Inferior parietal cortex (tissue), 1 donor: Measurements from ENCODE around the gene NLRP4.

Experiments used
- DNase-seq: peaks from one replicate; pipeline ENCODE4 v3.0.0-alpha.2; 2016; ENCODE audit errors: extremely low spot score

Gene NLRP4, protein sequence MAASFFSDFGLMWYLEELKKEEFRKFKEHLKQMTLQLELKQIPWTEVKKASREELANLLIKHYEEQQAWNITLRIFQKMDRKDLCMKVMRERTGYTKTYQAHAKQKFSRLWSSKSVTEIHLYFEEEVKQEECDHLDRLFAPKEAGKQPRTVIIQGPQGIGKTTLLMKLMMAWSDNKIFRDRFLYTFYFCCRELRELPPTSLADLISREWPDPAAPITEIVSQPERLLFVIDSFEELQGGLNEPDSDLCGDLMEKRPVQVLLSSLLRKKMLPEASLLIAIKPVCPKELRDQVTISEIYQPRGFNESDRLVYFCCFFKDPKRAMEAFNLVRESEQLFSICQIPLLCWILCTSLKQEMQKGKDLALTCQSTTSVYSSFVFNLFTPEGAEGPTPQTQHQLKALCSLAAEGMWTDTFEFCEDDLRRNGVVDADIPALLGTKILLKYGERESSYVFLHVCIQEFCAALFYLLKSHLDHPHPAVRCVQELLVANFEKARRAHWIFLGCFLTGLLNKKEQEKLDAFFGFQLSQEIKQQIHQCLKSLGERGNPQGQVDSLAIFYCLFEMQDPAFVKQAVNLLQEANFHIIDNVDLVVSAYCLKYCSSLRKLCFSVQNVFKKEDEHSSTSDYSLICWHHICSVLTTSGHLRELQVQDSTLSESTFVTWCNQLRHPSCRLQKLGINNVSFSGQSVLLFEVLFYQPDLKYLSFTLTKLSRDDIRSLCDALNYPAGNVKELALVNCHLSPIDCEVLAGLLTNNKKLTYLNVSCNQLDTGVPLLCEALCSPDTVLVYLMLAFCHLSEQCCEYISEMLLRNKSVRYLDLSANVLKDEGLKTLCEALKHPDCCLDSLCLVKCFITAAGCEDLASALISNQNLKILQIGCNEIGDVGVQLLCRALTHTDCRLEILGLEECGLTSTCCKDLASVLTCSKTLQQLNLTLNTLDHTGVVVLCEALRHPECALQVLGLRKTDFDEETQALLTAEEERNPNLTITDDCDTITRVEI

DNA sequence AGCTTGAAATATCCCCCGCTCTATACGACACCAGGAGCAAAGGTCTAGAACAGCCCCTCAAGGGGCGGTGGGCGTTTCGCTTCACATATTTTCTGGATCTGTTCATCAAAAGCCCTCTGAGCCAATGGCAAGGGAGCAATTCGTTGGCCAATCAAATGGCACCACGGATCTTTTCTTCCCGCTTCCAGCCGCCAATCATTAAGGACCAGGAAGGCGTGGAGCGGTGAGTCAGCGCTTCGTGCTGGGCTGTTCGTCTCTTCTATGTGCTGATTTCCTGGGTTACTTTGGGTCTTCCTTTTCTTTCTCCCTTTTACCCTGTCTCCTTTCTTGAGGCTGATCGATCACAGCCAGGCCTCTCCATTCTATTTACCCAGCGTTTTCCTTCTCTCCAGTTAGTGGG, at the start of gene NLRP4:
TSS of gene NLRP4 (plus strand) at position 201 of the 400 bp plus-strand sequence. CDS start 15,541 bp downstream, outside the sequence.
- DNase-seq, result no peak

DNA sequence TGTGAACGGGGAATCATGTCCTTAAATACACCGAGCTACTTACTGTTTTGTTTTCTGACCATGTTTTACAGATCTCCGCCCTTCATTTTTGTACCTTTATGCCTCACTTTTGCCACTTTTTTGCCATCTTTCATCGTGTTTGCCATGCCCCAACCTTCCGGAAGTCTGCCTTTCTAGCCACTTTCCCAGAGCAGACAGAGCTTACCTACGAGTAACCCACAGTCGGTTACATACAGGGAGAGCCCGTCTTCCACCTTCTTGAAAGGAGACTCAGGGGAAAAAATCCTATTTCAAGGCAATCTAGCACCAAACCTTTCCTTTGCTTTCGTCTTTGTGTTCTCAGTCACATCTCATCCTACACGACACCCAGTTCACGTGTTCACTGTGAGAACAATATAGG, 41.3 kb upstream of the NLRP4 start:
- DNase-seq, result no peak

DNA sequence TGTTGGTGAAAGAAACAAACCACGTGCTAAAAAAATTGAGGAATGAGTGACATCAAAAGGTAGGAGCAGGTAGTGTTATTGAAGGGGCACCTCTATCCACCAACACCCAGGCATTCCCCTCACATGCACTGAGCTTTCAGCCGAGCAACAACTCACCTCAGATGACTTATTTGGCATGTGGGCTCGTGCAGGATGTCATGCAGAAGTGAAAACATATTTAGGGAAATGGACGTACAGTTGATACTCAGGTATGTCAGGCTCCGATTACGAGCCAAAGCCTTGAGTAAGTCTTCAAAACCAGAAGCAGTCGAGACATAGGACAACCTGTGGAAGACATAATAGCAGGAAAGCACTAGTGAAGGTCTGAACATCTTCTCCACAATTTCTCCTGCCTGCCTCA, 34.9 kb upstream of the NLRP4 start:
- DNase-seq, result no peak

DNA sequence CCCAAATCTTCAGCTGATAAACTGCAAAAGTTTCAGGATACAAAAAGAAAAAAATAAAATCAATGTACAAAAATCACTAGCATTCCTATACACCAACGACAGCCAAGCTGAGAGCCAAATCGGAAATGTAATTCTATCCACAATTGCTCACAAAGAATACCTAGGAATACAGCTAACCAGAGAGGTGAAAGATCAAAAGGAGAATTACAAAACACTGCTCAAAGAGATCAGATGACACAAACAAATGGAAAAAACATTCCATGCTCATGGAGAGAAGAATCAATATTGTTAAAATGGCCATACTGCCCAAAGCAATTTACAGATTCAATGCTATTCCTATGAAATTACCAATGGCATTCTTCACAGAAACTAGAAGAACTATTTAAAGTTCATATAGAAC, 34.1 kb upstream of the NLRP4 start:
- no peak for DNase-seq

DNA sequence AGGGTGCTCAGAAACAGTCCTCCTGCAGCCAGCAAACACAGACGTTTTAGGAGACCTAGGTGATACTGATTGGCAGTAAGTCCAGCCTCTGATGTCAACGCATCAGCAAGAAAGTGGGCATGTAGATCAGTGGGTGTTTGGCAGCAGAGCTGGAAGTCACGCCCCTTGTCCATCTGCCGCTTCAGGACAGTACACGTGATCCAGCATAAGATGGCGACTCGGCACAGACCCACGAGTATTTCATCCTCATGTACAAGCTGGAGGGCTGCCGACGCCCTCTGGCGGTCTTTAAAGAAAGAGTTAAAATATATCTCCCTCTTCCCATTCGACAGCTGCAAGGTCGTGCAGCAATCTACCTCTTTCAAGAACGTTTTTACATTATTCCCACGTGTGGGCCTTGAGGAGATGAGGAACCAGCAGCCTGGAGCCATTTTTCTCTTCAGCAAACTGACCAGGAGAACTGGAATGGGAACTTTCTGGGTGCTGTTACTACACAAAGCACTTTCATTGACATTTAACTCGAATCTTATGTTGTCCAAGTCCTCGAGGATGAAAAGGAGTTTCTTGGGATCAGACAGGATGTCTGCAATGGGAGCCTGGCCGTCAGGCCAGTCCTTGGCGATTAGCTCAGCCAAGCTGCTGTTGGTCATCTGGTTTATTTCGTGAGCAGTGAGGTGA, 26.8 kb upstream of the NLRP4 start:
- peak; percentile 30 for DNase-seq

DNA sequence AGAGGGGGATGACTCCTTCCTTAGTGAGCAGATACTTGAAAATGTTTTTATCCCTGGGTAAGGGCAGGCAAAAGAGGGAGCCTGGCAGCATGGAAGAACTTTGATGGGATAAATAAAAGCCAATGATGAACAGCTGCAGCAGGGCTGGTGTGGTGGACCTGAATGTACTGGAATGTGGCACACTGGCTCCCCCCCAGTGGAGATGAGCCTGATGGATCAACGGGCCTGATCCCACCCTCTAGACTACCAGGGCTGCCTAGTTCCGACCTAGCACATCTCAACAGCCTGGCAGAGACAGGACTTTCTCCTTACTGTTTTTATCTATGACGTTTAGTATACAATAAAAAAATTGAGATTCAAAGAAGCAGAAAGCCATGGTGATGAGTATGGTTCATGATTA, 25.0 kb upstream of the NLRP4 start:
- DNase-seq, result no peak

DNA sequence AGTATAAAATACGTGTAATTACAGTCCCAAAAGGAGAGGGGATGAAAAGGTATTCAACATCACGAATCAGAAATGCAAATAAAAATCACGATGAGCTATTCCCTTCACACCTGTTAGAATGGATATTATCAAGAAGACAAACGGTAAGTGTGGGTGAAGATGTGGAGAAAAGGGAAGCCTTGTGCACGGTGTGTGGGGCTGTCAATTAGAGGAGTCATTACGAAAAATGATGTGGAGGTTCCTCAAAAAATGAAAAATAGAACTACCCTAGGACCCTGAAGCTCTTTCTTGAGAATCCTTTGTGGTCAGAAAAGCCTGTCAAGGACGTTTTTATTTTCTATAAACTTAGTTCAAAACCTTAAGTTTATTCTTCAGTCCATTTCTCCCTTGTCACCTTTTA, 23.9 kb upstream of the NLRP4 start:
- DNase-seq, result no peak

DNA sequence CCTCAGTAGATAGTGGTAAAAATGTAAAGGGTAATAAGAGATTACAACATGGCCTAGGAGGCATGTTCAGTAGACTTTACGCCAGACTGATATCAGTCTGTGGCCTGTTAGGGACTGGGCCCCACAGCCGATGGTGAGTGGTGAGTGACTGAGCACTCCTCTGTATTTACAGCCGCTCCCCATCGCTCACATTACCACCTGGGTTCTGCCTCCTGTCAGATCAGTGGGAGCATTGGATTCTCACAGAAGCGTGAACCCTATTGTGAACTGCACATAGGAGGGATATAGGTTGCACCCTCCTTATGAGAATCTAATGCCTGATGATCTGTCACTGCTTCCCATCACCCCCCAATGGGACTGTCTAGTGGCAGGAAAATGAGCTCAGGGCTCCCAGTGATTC, 22.4 kb upstream of the NLRP4 start:
- DNase-seq, result no peak

DNA sequence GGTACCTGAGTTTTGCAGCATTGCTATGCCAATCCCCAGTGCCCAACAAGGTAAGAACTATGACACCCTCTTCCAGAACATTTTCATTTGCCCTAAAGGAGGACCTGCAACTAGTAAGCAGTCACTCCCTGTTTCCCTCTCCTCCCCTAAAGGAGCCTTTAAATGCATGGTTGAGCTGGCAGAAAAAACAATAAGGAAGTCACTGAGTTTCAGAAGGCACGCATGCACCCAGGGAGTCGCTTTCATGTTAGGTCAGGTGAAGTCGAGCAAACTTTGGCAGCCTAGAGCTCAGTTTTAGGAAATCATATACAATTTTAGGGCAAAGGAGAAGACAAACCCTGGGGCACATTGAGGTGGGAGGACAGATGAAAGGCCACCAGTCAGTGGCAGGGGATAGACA, 16.3 kb upstream of the NLRP4 start:
- no peak for DNase-seq

DNA sequence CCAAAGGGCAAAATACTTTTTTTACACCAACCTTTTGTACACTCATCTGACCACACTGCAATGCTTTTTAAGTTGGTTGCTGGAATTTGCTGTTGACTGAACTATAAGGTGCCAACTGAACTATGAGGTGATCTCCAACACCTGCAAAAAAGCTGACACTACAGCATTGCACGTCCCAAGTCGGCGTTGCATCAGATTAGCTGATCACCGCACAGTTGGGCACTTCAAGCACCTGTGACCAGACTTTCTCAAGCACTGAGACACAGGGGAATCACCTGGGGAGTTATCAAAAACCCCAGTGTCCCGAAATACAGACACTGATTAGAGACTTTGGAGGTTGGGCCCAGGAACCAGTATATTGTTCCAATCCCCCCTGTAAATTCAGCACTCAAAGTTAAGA, 5.7 kb upstream of the NLRP4 start:
- no peak for DNase-seq

DNA sequence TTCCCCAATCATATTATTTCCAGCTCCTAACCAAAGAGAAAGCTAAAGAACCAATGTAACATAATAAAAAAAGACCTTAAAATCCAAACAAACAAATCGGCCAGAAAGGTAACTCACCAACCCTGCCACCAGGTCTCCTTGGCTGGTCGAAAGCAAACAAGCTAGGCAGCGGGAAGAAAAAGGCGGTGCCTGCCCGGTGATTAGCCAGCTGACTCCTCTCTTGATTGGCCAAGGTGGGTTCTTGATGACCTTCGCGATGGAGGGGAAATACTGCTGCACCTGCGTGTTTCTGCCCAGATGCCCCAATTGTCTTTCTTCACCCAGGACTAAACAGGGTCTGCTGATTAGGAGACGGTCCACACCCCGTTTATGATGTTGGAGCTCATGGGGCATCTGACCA, 4.5 kb upstream of the NLRP4 start, which contains the start of gene NLRP11:
TSS of gene NLRP11 (minus strand) at position 154 of the 400 bp plus-strand sequence. CDS start 13,825 bp downstream, outside the sequence.
- no peak for DNase-seq

DNA sequence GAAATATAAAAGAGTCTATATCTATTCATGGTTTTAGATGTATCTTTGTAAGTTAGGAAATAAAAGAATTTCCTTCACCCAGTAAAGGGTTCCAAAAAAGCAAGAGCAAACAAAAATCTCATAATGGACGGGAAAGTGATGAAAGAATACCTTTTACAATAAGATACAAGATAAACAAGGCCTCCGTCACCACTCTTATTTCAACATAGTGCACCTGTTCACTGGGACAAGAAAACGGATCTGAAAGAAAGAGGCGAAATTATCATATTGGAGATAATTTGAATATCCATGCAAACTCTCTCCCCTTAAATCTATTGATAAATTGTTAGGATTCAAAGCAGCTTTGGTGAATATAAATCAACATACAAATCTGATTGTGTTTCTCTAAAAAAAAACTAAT, 3.7 kb upstream of the NLRP4 start:
- DNase-seq, result no peak

DNA sequence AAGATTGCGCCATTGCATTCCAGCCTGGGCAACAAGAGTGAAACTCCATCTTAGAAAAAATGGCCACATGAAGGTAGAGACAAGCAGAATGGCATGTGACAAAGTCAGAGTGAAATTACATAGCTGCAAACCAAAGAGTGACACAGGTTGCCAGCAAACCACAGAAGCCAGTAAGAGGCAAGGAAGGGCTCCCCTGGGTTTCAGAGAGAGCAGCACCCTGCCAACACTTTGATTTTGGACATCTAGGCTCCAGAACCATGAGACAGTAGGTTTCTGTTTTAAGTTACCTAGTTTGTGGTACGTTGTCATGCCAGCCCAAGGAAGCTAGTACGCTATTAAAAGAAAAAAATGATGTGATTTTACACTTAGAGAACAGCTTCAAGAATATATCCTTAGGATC, 1.9 kb downstream of the NLRP4 start:
- DNase-seq, result no peak

DNA sequence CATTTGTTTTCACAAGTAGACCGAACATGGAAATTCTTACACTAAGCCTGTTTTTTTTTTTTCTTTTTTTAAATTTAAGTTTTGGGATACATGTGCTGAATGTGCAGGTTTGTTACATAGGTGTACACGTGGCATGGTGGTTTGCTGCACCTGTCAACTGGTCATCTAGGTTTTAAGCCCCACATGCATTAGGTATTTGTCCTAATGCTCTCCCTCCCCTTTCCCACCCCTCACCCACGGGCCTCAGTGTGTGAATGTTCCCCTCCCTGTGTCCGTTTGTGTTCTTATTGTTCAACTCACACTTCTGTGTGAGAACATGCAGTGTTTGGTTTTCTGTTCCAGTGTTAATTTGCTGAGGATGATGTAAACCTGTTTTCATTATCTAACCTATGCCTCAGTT, 2.6 kb downstream of the NLRP4 start:
- DNase-seq, result no peak

DNA sequence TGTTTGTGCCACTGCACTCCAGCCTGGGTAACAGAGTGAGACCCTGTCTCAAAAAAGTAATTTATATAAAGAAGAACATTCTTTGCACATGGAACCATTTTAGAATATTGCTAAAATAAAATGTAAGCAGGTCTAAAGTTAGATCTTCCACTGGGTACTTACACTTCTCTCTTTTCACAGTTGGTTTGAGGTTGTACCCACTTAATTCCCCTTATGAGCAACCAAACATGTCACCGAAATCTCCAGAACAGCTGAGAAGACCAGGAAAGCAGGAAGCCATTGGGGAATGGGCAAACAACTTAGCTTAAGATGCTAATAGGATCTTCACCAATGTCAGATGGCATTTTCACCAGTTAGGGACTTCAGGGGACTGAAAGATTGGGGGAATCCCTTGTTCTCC, 18.8 kb downstream of the NLRP4 start:
- DNase-seq, result peak; percentile 1

DNA sequence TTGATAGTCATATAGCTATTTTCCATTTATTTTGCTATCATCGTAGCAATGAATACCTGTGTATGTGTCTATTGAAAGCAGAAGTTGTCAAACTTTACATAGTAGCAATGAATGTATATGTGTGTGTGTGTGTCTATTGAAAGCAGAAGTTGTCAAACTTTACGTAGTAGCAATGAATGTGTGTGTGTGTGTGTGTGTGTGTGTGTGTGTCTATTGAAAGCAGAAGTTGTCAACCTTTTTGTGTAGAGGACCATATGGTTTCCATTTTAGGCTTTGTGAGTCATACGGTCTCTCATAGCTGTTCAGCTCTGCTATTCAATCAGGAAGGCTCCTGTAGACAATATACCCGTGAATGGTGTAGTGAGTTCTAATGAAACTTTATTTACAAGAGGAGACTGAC, 20.8 kb downstream of the NLRP4 start:
- DNase-seq, result no peak

DNA sequence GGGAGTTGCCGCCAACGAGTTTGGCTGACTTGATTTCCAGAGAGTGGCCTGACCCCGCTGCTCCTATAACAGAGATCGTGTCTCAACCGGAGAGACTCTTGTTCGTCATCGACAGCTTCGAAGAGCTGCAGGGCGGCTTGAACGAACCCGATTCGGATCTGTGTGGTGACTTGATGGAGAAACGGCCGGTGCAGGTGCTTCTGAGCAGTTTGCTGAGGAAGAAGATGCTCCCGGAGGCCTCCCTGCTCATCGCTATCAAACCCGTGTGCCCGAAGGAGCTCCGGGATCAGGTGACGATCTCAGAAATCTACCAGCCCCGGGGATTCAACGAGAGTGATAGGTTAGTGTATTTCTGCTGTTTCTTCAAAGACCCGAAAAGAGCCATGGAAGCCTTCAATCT, 21.6 kb downstream of the NLRP4 start:
- no peak for DNase-seq

DNA sequence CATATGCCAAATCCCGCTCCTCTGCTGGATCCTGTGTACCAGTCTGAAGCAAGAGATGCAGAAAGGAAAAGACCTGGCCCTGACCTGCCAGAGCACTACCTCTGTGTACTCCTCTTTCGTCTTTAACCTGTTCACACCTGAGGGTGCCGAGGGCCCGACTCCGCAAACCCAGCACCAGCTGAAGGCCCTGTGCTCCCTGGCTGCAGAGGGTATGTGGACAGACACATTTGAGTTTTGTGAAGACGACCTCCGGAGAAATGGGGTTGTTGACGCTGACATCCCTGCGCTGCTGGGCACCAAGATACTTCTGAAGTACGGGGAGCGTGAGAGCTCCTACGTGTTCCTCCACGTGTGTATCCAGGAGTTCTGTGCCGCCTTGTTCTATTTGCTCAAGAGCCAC, 22.1 kb downstream of the NLRP4 start:
- no peak for DNase-seq

DNA sequence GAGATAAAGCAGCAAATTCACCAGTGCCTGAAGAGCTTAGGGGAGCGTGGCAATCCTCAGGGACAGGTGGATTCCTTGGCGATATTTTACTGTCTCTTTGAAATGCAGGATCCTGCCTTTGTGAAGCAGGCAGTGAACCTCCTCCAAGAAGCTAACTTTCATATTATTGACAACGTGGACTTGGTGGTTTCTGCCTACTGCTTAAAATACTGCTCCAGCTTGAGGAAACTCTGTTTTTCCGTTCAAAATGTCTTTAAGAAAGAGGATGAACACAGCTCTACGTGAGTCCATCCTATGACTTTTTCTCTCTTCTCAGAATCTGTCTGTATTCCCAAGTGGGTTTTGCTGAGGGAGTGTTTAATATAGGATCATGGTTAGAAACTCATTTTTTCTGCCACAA, 22.6 kb downstream of the NLRP4 start:
- no peak for DNase-seq

DNA sequence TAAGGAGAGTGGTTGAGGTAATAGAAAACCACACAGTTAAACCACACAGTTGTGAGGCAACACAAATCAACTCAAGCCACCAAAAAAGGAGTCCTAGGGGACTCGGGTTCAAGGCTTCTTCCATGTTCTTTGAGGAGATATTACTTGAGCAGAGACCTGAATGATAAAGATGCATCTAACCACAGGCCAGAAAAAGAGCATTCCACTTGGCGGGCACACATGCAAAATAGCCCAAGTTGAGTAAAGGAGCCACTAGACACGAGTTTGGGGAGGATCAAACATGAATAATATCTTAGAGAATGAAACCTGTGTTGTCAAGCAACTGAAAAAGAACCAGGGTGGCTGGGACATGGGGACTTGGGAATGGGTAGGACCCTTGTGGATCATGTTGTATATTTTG, 30.2 kb downstream of the NLRP4 start:
- DNase-seq, result no peak

DNA sequence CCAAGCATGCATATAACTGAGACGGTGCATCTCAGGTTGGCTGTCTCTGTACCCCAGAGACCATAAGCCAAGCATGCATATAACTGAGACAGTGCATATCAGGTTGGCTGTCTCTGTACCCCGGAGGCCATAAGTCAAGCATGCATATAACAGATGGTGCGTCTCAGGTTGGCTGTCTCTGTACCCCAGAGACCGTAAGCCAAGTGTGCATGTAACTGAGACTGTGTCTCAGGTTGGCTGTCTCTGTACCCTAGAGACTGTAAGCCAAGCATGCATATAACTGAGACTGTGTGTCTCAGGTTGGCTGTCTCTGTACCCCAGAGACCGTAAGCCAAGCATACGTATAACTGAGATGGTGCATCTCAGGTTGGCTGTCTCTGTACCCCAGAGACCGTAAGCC, 30.8 kb downstream of the NLRP4 start:
- no peak for DNase-seq

DNA sequence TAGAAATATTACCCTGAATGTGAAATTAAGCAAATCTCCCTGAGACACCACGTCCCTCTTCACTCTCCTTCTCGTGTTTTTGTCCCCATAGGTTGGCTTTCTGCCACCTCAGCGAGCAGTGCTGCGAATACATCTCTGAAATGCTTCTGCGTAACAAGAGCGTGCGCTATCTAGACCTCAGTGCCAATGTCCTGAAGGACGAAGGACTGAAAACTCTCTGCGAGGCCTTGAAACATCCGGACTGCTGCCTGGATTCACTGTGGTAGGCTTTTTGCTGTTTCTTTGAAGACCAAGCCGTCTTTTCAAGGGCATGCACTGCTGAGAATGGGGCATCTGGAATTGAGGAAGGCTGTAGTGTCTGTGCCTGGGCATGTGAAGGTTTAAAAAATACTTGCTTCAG, 34.4 kb downstream of the NLRP4 start:
- no peak for DNase-seq
